ENCODE results near the gene XYLT2.

Gene XYLT2

DNA sequence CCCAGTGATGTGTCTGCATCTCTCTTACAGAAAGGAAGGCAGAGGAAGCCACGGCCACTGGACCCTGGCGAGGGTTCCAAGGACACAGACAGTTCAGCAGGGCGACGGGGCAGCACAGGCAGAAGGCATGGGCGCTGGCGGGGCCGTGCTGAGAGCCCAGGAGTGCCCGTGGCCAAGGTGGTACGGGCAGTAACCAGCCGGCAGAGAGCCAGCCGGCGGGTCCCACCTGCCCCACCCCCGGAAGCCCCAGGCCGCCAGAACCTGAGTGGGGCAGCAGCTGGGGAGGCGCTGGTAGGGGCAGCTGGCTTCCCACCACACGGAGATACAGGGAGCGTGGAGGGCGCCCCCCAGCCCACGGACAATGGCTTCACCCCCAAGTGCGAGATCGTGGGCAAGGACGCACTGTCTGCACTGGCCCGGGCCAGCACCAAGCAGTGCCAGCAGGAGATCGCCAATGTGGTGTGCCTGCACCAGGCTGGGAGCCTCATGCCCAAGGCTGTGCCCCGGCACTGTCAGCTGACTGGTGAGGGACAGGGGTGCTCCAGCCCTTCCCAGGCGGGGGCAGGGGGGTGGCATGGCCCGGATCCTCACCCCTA is 7.8 kb downstream of the XYLT2 start:
- Histone ChIP-seq H3K9ac (ENCODE audit: low read depth, low read length) (no peak overlapping the region), H3K4me1 (ENCODE audit: control insufficient read depth, insufficient read depth, low read length) (peaks cover 5% of the 10 kb centered on the region), H3K36me3 (ENCODE audit: insufficient read depth, low read length) (peaks cover 53% of the 10 kb centered on the region), H3K9me3 (replicated peaks; ENCODE audit: low read length) (no peaks in the 10 kb centered on the region), H3K27me3 (ENCODE audit: control insufficient read depth, insufficient read depth, low read length) (no peaks in the 10 kb centered on the region), H3K4me3 (ENCODE audit: low read length) (no peak overlapping the region), H3K4me2 (ENCODE audit: low read length) (no peak overlapping the region)

GRCh38 chr17:50354198-50354597 is 8.3 kb downstream of the XYLT2 start:
- Histone ChIP-seq H3K4me3 (ENCODE audit: low read length) (no peak overlapping the region), H3K4me2 (ENCODE audit: low read length) (no peak overlapping the region), H3K9ac (ENCODE audit: low read depth, low read length) (no peak overlapping the region), H3K36me3 (ENCODE audit: insufficient read depth, low read length) (peaks cover 53% of the 10 kb centered on the region), H3K27me3 (ENCODE audit: control insufficient read depth, insufficient read depth, low read length) (no peaks in the 10 kb centered on the region), H3K9me3 (replicated peaks; ENCODE audit: low read length) (no peaks in the 10 kb centered on the region), H3K4me1 (ENCODE audit: control insufficient read depth, insufficient read depth, low read length) (no peaks in the 10 kb centered on the region)

GRCh38 chr17:50354776-50355175 is 8.8 kb downstream of the XYLT2 start:
- no peak overlapping the region for H3K4me2 ChIP-seq (ENCODE audit: low read length)
- no peaks in the 10 kb centered on the region for H3K9me3 ChIP-seq (replicated peaks; ENCODE audit: low read length)
- H3K4me1 ChIP-seq (ENCODE audit: control insufficient read depth, insufficient read depth, low read length) = no peaks in the 10 kb centered on the region
- H3K9ac ChIP-seq (ENCODE audit: low read depth, low read length) = no peak overlapping the region
- H3K27me3 ChIP-seq (ENCODE audit: control insufficient read depth, insufficient read depth, low read length) = no peaks in the 10 kb centered on the region
- H3K36me3 ChIP-seq (ENCODE audit: insufficient read depth, low read length) = peaks cover 59% of the 10 kb centered on the region
- no peak overlapping the region for H3K4me3 ChIP-seq (ENCODE audit: low read length)

DNA sequence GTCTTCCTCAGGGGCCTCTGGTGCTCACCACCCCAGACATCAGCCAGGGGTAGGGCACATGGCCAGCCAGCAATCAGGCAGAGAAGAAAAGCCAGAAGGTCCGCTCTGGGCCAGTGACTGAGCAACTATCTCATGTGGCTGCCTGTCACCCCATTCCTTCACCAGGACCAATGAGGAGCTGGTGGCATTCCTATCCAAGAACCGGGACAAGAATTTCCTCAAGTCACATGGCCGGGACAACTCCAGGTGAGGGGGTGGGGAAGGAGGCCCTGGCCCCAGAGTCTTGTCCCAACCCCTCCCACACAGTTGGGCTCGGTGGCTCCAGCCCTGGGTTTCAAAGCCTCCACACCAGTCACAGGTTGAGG is 9.4 kb downstream of the XYLT2 start:
- Histone ChIP-seq H3K9me3 (replicated peaks; ENCODE audit: low read length) (no peaks in the 10 kb centered on the region), H3K27me3 (ENCODE audit: control insufficient read depth, insufficient read depth, low read length) (no peaks in the 10 kb centered on the region), H3K4me1 (ENCODE audit: control insufficient read depth, insufficient read depth, low read length) (no peaks in the 10 kb centered on the region), H3K9ac (ENCODE audit: low read depth, low read length) (no peak overlapping the region), H3K4me3 (ENCODE audit: low read length) (no peak overlapping the region), H3K36me3 (ENCODE audit: insufficient read depth, low read length) (peaks cover 64% of the 10 kb centered on the region), H3K4me2 (ENCODE audit: low read length) (no peak overlapping the region)

DNA sequence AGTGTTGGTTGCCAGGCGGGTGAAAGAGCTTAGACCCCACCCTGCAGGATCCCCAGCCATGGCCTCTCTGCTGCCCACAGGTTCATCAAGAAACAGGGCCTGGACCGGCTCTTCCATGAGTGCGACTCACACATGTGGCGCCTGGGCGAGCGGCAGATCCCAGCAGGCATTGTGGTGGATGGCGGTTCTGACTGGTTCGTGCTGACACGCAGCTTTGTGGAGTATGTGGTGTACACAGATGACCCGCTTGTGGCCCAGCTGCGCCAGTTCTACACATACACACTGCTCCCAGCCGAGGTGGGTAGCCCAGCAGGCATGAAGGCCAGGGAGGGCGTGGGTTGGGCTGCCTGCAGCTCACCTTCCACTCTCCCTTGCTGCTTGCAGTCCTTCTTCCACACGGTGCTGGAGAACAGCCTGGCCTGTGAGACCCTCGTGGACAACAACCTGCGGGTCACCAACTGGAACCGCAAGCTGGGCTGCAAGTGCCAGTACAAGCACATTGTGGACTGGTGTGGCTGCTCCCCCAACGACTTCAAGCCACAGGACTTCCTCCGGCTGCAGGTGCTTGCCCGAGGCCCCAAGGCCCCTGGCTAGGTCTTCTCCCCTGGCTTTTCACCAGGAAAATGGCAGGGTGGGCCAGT is 9.9 kb downstream of the XYLT2 start:
- H3K4me3 ChIP-seq (ENCODE audit: low read length) = no peak overlapping the region
- H3K27me3 ChIP-seq (ENCODE audit: control insufficient read depth, insufficient read depth, low read length) = no peaks in the 10 kb centered on the region
- H3K36me3 ChIP-seq (ENCODE audit: insufficient read depth, low read length) = peaks cover 64% of the 10 kb centered on the region
- H3K4me2 ChIP-seq (ENCODE audit: low read length) = no peak overlapping the region
- H3K4me1 ChIP-seq (ENCODE audit: control insufficient read depth, insufficient read depth, low read length) = no peaks in the 10 kb centered on the region
- H3K9ac ChIP-seq (ENCODE audit: low read depth, low read length) = no peak overlapping the region
- no peaks in the 10 kb centered on the region for H3K9me3 ChIP-seq (replicated peaks; ENCODE audit: low read length)

GRCh38 chr17:50356418-50356817 is 10.5 kb downstream of the XYLT2 start:
- H3K9ac ChIP-seq (ENCODE audit: low read depth, low read length) = no peak overlapping the region
- no peaks in the 10 kb centered on the region for H3K9me3 ChIP-seq (replicated peaks; ENCODE audit: low read length)

GRCh38 chr17:50356892-50357510 is 11.1 kb downstream of the XYLT2 start:
- Histone ChIP-seq H3K9ac (ENCODE audit: low read depth, low read length) (no peak overlapping the region), H3K36me3 (ENCODE audit: insufficient read depth, low read length) (peaks cover 64% of the 10 kb centered on the region), H3K4me3 (ENCODE audit: low read length) (no peak overlapping the region), H3K4me2 (ENCODE audit: low read length) (no peak overlapping the region), H3K4me1 (ENCODE audit: control insufficient read depth, insufficient read depth, low read length) (no peaks in the 10 kb centered on the region), H3K9me3 (replicated peaks; ENCODE audit: low read length) (no peaks in the 10 kb centered on the region), H3K27me3 (ENCODE audit: control insufficient read depth, insufficient read depth, low read length) (no peaks in the 10 kb centered on the region)

More at GRCh38 chr17:50356418-50356817, 10.5 kb downstream of the XYLT2 start:
- H3K36me3 ChIP-seq (ENCODE audit: insufficient read depth, low read length) = peaks cover 64% of the 10 kb centered on the region
- no peak overlapping the region for H3K4me2 ChIP-seq (ENCODE audit: low read length)
- H3K4me3 ChIP-seq (ENCODE audit: low read length) = no peak overlapping the region
- no peaks in the 10 kb centered on the region for H3K4me1 ChIP-seq (ENCODE audit: control insufficient read depth, insufficient read depth, low read length)
- H3K27me3 ChIP-seq (ENCODE audit: control insufficient read depth, insufficient read depth, low read length) = no peaks in the 10 kb centered on the region

DNA sequence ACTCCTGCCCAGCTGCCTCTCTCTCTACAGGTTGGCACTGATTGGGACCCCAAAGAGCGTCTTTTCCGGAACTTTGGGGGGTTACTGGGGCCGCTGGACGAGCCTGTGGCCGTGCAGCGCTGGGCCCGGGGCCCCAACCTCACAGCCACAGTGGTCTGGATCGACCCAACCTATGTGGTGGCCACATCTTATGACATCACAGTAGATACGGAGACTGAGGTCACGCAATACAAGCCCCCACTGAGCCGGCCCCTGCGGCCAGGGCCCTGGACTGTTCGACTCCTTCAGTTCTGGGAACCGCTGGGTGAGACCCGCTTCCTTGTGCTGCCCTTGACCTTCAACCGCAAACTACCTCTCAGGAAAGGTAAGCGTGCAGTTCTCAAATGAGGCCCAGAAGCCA is 12.3 kb downstream of the XYLT2 start:
- Histone ChIP-seq H3K36me3 (ENCODE audit: insufficient read depth, low read length) (peaks cover 61% of the 10 kb centered on the region), H3K4me2 (ENCODE audit: low read length) (no peak overlapping the region), H3K4me3 (ENCODE audit: low read length) (no peak overlapping the region), H3K9ac (ENCODE audit: low read depth, low read length) (no peak overlapping the region), H3K27me3 (ENCODE audit: control insufficient read depth, insufficient read depth, low read length) (no peaks in the 10 kb centered on the region), H3K4me1 (ENCODE audit: control insufficient read depth, insufficient read depth, low read length) (peaks cover 5% of the 10 kb centered on the region), H3K9me3 (replicated peaks; ENCODE audit: low read length) (no peaks in the 10 kb centered on the region)

DNA sequence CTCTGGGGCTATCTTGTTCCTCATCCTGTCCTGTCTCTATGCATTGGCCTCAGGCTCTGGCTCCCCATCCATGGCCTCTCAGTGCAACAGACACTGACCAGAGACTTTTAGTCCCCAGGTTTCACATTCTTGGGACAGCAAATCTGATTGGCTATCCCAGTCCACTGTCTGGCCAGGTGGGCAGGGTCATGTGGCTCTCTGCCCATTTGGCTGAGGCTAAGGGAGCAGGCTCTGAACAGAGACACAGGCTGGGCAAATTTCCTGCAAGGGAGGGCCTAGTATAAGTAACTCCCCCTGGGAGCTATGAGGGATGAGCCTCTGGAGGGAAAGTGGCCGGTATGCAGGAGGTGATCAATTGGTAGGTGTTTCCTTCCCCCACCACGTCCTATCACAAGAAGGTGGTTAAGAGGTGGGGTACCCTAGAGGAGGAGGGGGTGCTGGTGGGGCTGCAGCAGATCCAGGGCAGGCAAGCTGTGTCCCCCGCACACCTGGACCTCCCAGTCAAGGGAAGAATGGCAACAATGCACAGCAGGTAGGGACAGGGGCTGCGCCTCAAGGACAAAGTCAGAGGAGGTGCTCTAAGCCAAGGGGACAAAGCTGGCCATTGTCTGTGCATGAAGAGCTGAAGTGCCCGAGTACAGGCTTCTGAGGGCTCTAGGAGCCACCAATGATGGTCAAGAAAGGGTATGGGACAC is 13.2 kb downstream of the XYLT2 start:
- H3K9ac ChIP-seq (ENCODE audit: low read depth, low read length) = no peak overlapping the region
- no peak overlapping the region for H3K4me3 ChIP-seq (ENCODE audit: low read length)
- H3K4me2 ChIP-seq (ENCODE audit: low read length) = no peak overlapping the region
- H3K4me1 ChIP-seq (ENCODE audit: control insufficient read depth, insufficient read depth, low read length) = peaks cover 5% of the 10 kb centered on the region
- no peaks in the 10 kb centered on the region for H3K9me3 ChIP-seq (replicated peaks; ENCODE audit: low read length)
- H3K36me3 ChIP-seq (ENCODE audit: insufficient read depth, low read length) = peaks cover 54% of the 10 kb centered on the region
- H3K27me3 ChIP-seq (ENCODE audit: control insufficient read depth, insufficient read depth, low read length) = no peaks in the 10 kb centered on the region

DNA sequence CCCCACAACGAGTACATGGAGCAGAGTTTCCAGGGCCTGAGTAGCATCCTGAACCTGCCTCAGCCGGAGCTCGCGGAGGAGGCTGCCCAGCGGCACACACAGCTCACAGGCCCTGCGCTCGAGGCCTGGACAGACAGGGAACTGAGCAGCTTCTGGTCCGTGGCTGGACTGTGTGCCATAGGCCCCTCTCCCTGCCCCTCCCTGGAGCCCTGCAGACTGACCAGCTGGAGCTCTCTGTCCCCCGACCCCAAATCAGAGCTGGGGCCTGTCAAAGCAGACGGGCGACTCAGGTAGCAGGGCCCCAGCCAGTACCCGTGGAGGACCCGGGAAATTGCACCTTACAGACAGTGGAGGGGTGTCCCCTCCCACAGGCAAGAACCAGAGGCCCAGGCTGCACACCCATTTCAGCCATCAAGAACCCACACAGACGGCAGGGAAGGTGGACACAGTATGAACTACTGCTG is 14.1 kb downstream of the XYLT2 start:
- H3K4me2 ChIP-seq (ENCODE audit: low read length) = no peak overlapping the region
- H3K36me3 ChIP-seq (ENCODE audit: insufficient read depth, low read length) = peaks cover 50% of the 10 kb centered on the region
- no peak overlapping the region for H3K9ac ChIP-seq (ENCODE audit: low read depth, low read length)

DNA sequence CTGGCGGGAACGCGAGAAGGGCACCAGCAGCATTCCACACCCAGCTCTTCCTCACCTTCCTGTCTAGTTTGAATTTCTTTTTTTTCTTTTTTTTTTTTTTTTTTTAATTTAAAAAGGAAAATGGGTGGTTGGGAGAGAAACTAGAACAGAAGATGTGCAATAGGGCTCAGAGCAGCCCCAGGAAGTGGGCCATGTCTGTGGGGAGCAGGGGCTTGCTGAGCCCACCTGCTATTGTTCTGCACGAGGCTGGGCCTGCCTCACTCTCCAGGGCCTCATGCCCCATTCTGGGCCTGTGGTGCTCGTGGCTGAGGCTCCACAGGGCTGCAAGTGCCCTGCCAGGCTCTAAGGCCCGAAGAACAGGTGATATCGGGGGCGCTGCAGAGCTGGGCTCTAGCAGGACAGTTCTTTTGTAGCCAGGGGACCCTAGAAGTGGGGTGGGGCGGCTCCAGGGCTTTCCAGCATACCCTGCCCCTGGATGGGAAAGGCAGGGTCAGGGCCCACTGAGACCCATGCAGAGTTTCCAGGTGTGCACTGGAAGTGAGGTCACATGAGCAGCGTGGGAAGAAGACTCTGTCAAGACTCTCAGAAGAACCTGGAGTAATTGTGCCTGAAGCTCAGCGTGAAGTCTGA is 14.7 kb downstream of the XYLT2 start:
- H3K4me1 ChIP-seq (ENCODE audit: control insufficient read depth, insufficient read depth, low read length) = peaks cover 5% of the 10 kb centered on the region
- H3K36me3 ChIP-seq (ENCODE audit: insufficient read depth, low read length) = peaks cover 50% of the 10 kb centered on the region
- H3K27me3 ChIP-seq (ENCODE audit: control insufficient read depth, insufficient read depth, low read length) = no peaks in the 10 kb centered on the region
- no peak overlapping the region for H3K4me3 ChIP-seq (ENCODE audit: low read length)
- H3K9ac ChIP-seq (ENCODE audit: low read depth, low read length) = no peak overlapping the region
- no peaks in the 10 kb centered on the region for H3K9me3 ChIP-seq (replicated peaks; ENCODE audit: low read length)
- no peak overlapping the region for H3K4me2 ChIP-seq (ENCODE audit: low read length)

More for the DNA sequence above, 14.1 kb downstream of the XYLT2 start:
- H3K4me3 ChIP-seq (ENCODE audit: low read length) = no peak overlapping the region
- no peaks in the 10 kb centered on the region for H3K9me3 ChIP-seq (replicated peaks; ENCODE audit: low read length)
- no peaks in the 10 kb centered on the region for H3K27me3 ChIP-seq (ENCODE audit: control insufficient read depth, insufficient read depth, low read length)
- H3K4me1 ChIP-seq (ENCODE audit: control insufficient read depth, insufficient read depth, low read length) = peaks cover 5% of the 10 kb centered on the region

All from skeletal muscle satellite cell (primary cell).